ENCODE results near the gene RFX2.
"Not testable (repeated sequence)": the region's sequence is repeated elsewhere in the genome, so short reads cannot be mapped to it uniquely, and the experiment has no call there.

Gene RFX2

DNA sequence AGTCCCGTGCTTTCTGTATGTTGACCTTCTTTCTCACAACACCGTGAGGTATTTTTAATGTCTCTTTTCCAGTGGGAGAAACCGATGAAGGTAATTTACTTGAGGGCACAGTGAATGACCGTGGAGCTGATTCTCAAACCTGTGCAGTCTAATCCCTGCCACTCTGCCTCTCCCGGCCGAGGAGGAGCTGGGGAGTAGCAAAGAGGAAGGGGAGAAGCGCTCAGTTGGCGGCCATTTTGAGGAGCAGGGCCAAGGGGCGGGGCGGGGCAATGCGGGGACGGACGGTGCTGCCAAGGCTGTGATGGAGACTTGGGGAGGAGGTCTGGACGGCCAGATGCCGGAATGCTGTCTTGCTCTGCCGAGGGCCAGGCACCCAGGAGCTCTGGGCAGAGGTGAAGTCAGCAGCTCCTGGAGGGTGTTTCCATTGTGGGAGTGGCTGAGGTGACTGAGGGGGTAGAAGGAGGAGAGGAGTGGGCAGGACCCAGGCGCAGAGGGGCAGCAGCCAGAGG lies 120.0 kb downstream of the RFX2 start:
- no peak for DNase-seq (ENCODE audit: low read depth)

DNA sequence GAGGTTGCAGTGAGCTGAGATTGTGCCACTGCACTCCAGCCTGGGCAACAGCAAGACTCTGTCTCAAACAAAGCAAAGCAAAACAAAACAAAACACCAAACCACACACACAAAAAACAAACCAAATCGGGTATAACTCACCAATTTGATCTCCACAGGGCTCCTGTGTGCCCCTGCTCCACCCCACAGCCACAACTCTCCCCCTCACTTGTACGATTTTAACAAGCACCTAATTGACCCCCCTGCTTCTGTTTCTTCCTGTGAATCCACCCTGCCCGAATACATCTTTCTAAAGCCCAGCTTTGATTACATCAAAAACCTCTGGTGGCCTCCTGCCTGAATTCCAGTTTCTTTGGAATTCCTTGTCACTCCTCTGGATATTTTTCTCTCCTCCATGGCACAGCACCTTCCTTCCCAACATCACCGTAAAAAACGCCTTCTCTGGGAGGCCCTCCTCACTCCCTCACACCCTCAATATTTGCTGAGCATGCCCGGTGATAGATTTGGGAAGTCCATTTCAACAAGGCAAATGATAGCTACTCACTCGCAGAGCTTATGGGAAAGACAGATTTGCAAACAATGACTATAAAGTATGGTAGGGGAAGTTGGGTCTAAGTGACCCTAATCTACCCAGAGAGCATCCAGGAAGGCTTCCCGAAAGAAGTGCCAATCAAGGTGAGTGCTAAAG lies 120.8 kb downstream of the RFX2 start:
- DNase-seq (ENCODE audit: low read depth) = no peak

DNA sequence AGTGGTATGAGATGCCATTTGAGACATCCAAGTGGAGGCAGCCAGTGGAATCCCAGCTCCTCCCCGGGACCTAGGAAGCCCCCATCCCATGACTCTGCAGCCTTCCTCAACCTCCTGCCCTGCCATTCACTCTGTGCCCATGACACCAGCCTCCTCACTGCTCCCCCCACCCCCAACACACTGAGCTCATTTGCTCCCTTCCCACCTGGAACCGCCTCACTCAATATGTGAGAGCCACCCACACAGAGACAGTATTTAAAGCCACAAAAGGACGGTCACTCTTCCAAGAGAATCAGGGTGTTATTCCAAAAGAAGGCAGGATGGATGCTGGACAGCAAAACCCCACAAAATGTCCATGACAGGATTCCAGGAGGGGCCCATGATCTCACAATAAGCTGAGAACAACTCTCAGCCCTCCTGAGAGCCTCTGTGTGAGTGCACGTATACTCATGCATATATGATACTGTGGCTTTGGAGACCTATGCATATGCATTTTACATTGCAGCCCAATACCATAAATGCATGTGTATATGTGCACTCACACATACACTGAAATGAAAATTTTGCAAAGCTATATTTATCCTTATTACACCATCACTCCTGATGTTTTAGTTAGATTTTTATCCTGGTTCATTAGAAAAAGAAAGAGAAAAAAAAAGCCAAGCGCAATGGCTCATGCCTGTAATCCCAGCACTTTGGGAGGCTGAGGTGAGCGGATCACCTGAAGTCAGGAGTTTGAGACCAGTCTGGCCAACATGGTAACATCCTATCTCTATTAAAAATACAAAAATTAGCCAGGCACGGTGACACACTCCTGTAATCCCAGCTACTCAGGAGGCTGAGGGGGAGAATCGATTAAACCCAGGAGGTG lies 121.5 kb downstream of the RFX2 start:
- DNase-seq (ENCODE audit: low read depth) = no peak

DNA sequence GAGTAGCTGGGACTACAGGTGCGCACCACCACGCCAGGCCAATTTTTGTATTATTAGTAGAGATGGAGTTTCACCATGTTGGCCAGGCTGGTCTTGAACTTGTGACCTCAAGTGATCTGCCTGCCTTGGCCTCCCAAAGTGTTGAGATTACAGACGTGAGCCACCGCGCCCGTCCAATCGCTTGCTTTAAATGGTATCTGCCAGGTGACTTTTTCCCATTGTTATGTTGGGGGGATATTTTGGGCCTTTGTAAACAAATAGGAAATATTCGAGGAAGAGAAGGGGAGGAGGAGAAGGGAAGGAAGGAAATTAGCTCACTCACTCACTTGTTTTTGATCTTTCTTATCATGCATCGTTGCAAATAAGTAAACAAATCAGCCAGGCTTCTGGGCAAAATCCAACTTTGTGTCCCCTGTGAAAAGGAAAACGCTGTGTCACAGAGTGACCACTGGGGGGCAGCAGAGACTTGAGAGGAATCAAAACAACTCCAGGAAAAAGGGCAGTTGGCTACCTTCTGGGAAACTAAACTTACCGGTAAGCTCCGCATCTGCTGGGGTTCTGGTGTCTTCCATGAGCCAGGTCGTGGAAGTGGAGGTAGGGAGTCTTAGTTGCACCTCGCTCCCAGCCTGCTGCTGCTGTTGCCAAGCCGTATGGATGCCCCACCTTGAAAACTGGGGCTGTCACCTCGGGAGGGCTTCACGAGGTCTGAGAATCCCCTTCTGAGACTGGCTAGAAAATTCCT lies 123.1 kb downstream of the RFX2 start:
- DNase-seq (ENCODE audit: low read depth) = peak; percentile 60

DNA sequence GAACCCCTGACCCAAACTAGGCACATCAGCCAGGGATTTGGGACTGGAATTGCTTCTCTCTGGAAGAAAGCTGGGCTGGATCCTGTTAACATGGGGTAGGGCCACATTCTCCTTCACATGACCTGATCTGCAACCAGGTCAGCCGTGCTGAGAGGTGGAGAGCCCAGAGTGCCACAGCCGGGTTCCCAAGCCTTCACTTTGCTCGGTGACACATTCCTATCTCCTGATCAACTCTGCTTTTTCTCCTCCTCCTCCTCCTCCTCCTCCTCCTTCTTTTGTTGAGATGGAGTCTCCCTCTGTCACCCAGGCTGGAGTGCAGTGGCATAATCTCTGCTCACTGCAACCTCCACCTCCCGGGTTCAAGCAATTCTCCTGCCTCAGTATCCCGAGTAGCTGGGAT lies 124.5 kb downstream of the RFX2 start:
- DNase-seq (ENCODE audit: low read depth) = not testable (repeated sequence)

DNA sequence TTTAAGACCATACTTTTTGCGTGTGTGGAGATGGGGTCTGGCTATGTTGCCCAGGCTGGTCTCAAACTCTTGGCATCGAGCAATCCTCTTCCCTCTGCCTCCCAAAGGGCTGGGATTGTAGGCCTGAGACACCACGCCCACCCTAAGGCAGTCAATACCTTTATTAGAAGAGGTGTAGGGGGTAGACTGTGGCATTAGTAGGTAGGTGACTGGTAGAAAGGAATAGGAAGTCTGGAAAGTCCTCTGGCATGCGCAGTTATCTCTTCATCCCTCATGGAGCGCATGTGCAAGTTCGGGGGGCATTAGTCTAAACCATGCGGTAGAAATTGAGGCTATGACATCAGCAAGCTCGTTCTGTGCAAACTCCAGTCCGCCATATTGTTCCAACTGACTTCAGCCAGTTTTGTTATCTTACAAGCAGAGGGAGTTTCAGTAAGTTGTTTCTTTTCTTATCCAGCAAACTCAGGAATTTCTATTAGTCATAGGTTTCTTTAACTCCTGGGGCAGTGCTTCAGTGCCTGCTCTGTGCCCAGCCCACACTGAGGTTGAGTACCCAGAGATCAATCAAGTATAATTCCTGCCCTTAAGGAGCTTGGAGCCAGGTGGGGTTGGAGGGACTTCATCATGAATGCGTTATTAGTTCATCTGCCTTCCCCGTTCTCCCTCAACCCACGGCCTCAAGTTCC lies 125.1 kb downstream of the RFX2 start:
- no peak for DNase-seq (ENCODE audit: low read depth)

DNA sequence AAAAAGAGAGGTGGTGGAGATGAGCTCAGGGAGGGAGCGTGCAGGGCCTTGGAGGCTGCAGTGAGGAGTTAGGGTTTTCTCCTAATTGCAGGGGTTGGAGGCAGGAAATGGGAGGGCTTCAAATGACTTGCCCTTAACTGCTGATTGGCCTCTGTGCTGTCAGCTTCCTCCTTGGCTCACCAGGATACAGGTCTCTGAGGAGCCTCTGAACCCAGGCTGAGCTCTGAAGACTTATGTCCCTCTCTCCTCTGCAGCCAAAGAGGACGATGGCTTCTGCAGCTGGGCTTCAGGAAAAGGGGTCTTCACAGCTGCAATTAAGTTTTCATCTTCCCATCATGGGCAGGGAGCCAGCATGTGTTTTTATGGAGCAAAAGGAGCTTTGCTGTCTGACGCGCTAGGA lies 125.7 kb downstream of the RFX2 start:
- DNase-seq (ENCODE audit: low read depth) = no peak

DNA sequence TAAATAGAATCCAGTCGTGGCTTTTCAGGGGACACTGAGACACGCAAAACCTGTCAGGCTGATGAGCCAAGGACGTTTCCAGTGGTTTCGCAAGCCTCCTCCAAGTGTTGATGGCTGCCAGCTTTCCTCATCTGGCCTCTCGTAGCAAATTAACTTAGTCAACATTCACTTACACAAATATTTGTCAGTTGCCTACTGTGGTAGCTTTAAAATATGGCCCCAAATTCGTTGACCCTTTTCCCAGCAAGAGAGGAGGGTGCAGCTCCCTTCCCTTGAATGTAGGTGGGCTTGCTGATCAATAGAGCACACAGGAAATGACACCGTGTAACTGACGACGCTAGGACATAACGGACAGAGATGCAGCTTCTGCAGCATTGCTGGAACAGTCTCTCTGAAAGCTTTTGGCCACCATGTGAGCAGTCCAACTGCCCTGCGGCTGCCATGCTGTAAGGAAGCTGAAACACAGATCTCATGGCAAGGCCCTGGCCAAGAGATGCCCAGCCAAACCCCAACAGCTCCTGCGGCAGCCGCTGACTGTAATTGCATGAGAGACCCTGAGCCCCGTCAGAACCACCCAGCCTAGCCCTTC lies 126.8 kb downstream of the RFX2 start:
- no peak for DNase-seq (ENCODE audit: low read depth)

DNA sequence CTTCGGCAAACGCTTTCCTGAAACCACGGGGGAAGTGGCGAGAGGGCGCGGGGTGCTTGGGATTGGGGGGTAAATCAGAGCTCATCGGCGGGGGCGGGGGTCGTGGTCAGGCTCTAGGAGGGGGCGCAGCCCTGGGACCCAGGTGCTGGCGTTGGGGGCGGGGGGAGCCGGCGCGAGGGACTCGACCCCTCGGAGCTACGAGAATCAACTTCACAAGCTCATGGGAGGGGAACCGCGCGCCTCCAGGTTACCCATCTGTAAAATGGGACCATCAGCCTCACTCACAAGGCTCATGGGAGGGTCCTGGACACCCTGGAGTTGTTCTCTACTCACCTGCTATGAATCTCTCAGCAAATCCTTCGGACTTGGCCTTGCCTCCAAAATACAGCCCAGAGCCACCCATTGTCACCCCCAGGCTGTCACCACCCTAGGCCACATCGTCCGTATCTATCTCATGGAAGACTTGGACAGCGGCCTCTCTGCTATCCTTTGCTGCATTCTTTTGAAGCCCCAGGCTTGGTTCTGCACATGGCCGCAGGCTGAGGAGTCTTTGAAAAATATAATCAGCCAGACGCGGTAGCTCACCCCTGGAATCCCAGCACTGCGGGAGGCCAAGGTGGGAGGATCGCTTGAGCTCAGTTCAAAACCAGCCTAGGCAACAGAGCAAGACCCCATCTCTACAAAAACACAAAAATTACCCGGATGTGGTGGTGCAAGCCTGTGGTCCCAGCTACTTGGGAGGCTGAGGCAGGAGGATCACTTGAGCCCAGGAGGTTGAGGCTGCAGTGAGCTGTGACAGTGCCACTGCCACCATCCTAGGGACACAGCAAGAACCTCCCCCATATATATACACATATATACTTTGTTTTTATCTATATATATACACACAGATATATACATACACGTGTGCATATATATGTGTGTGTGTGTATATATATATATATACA lies 131.4 kb downstream of the RFX2 start:
- no peak for DNase-seq (ENCODE audit: low read depth)

DNA sequence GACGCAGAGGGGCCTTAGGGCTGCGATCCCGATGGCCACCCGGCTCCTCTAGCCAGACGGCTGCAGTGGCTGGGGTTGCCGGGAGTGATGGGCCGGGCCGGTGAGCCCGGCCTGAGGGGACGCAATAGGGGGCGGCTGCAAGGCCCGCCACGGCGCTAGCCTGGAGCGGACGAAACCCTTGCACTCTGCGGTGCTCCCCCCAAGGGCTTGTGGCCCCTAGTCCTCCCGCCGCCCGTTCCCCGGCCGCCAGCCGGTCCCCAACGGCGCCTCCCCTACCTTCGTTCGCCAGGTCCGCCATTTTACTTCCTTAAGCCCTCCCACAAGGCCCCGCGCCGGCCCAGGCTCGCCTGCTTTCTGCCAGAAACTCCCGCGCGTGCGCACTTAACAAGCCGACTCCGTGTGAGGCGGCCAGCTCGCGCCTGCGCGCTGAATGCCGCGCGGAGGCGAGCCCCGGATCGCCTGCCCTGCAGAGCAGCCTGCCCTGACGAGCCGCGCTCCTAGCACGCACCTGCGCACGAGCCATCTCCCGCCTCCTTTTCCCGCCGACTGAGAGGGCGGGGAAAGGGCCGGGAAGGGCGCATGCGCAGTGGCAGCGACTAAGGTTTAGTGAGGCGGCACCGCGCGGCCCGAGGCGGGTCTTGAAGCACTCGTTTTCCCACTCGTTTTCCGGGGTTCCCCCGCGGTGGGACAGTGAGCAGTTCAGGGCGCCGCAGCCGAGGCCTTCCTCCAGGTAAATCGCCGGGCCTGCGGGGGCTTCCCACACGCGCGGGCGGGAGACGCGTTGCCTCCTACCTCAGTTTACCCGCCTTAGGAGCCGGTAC lies 132.3 kb downstream of the RFX2 start, which contains the start of gene RANBP3:
RANBP3 (minus strand) TSS at position 356 of the 821 bp plus-strand sequence; CDS start at position 298, 58 bp downstream.
- peak; percentile 99 for DNase-seq (ENCODE audit: low read depth)

DNA sequence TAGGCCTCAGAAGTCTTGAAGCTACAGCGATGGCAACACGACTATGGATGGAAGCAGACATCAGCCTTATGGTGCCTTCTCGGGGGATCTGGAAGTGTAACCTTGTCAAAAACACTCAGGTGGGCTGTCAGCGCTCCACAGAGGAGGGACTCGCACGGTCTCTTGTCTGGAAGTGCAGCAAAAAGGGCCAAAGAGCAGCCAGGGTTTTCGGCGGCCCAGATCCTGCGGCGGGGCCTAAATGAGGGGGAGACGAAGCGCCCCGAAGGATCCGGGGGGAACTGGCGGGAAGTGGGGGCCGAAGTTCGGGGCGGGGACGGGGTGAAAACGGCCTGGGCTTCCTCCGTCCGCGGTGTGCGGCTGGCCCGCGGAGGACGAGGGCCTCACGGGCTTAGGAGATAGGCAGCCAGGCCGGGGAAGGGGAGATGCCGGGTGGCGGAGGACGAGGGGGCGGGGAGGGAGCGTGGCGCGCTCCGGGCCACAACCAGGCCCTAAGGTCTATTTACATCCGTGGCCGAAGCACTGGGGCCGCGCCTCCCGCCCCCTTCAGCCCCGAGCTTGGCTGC lies 133.0 kb downstream of the RFX2 start:
- no peak for DNase-seq (ENCODE audit: low read depth)

DNA sequence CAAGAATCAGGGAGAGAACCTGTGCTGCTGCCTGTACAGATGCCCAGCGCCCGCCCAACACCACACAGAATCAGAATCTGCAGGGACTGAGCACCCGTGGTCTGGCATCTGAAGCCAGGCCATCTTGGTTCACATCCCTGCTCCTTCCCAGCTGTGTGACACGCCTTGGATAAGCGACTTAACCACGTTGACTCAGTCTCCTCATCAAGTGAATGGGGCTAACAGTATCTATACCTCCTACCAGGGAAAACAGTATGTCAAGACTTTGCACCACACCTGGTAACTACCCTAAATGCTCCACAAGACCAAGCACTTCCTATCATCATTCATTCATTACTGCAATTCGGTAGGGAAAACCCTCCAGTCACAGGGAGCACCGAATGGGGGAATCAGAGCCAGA lies 133.5 kb downstream of the RFX2 start:
- no peak for DNase-seq (ENCODE audit: low read depth)

DNA sequence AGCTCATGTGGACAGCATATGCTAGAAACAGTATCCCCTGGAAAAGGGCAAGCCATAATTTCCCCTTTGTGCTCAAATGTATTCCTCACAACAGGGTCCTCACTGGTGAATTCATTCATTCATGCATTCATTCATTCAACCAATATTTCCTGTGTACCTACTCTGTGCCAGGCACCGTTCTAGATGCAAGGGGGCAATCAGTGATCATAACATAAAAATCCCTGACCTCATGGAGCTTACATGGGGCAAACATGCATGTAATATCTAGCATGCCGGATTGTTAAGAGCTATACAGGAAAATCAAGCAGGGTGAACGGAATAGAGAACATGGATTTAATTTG lies 134.9 kb downstream of the RFX2 start:
- DNase-seq (ENCODE audit: low read depth) = no peak

DNA sequence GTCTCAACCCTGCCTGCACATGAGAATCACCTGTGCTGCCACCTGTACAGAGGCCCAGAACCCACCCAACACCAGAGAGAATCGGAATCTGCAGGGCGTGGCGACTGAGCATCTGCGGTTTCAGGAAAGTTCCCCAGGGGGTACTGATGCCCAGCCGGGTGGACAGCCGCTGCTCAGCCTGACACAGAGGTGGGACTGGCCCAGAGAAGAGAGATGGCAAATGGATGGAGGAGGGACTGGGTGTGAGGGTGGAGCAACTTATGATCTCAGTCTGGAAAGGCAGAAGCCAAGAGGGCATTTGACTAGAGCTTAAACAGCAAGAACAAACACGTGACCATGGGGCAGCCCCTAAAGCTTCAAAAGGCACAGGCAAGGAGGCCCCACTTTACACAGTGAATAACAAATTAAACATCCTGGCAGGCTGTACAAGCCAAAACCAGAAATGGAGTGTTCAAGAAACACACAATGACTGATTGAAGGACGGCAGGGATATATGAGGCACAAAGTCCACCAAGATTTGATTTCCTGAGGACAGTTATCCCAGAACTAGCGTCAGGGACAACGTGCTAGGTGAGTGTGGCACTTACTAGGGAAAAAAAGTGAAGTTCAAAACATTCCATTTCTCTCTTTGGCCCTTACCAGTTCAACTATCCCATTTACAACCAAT lies 135.4 kb downstream of the RFX2 start:
- no peak for DNase-seq (ENCODE audit: low read depth)

DNA sequence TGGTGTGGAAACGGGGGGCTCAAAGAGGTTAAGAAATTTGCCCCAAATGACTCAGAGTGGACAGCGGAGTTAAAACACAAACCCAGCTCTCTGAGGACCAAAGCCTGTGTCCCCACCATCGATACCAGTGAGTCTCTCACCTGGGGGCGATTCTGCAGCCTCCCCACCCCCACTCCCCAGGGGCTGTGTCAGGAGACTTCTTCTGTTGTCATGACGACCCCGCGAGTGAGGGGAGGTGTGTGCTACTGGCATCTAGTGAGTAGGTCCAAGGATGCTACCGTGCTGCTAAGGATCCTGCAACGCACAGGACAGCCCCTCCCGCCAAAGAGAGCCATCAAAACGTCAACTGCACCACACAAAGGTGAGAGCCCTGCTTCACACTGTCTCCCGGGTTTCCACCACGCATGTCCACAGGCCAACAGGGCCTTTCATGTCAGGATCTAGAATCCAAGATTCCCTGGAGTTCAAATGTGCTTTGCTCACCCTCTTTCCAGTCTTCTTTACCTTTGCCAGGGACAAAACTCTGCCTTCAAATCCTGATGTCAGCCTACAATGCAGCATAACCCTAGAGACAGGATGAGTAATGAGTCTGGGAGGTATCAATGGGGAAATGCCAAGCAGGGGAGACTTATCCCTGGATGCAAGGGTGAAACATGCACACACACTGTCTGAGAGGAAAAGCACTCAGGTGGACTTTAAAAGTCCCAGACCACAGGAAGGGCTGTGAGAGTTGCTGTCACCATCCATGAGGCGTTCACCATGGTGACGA lies 136.2 kb downstream of the RFX2 start:
- no peak for DNase-seq (ENCODE audit: low read depth)

DNA sequence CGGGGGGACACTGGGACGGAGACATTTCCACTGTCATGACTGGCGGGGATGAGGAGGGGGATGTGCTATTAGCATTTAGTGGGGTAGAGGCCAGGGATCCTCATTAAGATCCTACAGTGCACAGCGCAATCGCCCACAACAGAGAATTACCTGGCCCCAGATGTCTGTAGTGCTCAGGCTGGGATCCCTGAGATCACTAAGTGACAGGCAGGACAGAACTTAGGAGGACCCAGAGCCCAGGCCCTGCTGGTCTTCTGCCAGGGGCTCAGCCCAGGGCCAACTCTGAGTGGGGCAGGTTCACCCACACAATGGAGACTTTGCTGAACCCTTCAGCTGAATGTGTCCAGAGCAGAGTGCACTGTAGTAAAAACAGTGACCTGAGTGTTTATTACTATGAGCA lies 136.9 kb downstream of the RFX2 start:
- no peak for DNase-seq (ENCODE audit: low read depth)

DNA sequence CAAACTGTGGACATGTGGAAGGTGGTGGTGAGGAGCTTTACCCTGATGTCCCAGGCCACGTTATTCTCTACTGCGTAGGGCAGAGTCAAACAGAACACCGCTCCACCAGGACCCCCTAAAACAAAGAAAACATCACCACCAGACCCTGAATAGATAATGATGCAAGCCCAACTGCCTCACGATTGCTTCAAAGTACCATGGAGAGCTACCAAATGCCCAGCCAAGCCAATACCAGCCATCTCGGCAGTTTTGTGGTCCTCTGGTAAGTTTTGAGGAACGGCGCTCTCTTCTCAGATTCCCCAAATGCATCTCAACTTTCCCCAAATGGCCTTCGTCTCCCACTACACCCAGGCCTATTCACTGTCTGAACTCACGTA lies 138.0 kb downstream of the RFX2 start:
- no peak for DNase-seq (ENCODE audit: low read depth)

Data from activated T-helper 9 cell treated with anti-CD3 and anti-CD28 coated beads, Interleukin-2, amount 50 U/mL, for 16 hours (primary cell).